ENCODE measurements around the gene PLPP2. TPM values are rescaled to one million over a fixed set of nuclear protein-coding genes. Genes with fewer than 3 reads are reported as not detected.

Gene PLPP2
- total RNA-seq (ENCODE audit: low replicate concordance): 7.6 and 8.6 TPM in 2 replicates
- long read RNA-seq, transcript PLPP2-203 (6 exons, 1,383 nt): major isoform, 10 of 12 reads
- long read RNA-seq, partial matches to known transcripts: 1 of 12 reads
- long read RNA-seq, other reads (novel, unspliced or antisense): 1 of 12 reads

DNA sequence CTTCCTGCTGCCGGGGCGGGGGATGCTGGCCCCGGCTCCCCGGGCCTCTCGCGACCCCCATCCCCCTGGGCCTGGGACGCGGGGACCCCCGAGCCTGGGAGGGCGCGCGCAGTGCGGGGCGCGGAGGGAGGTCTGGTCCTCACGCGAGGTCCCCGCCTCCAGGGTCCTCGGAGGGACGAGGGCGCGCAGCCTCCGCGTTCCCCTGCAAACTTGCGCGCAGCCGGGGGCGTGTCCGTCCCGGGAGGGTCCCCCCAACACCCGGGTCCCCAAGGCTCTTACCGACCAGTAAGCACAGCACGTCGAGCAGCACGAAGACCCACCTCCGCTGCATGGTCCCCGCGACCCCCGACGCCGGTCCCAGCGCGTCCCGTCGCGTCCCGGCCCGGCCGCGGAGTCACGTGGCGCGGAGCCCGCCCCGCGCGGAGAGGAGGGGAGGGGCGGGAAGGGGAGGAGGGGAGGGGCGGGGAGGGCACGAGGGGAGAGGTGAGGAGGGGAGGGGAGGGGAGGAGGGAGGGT is at the start of gene PLPP2:
Gene PLPP2 (minus strand): TSS at position 398 of the 516 bp plus-strand sequence. CDS start 67 bp downstream, at position 331.
- TF ChIP-seq, protein P1, sequence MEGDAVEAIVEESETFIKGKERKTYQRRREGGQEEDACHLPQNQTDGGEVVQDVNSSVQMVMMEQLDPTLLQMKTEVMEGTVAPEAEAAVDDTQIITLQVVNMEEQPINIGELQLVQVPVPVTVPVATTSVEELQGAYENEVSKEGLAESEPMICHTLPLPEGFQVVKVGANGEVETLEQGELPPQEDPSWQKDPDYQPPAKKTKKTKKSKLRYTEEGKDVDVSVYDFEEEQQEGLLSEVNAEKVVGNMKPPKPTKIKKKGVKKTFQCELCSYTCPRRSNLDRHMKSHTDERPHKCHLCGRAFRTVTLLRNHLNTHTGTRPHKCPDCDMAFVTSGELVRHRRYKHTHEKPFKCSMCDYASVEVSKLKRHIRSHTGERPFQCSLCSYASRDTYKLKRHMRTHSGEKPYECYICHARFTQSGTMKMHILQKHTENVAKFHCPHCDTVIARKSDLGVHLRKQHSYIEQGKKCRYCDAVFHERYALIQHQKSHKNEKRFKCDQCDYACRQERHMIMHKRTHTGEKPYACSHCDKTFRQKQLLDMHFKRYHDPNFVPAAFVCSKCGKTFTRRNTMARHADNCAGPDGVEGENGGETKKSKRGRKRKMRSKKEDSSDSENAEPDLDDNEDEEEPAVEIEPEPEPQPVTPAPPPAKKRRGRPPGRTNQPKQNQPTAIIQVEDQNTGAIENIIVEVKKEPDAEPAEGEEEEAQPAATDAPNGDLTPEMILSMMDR (conservative IDR thresholded peaks at IDR 0.05): no peak
- Mint-ChIP-seq H3K9me3 (no peaks in the 10 kb centered on the region), H3K4me1 (ENCODE audit: unreplicated experiment) (peaks cover 20% of the 10 kb centered on the region), H3K4me3 (peak within 1 kb of the TSS; percentile 77), H3K36me3 (no peaks in the 10 kb centered on the region), H3K27ac (peak within 1 kb of the TSS; percentile 87), H3K27me3 (peaks cover 68% of the 10 kb centered on the region)
- no peak for DNase-seq (ENCODE audit: extremely low spot score, unreplicated experiment)

DNA sequence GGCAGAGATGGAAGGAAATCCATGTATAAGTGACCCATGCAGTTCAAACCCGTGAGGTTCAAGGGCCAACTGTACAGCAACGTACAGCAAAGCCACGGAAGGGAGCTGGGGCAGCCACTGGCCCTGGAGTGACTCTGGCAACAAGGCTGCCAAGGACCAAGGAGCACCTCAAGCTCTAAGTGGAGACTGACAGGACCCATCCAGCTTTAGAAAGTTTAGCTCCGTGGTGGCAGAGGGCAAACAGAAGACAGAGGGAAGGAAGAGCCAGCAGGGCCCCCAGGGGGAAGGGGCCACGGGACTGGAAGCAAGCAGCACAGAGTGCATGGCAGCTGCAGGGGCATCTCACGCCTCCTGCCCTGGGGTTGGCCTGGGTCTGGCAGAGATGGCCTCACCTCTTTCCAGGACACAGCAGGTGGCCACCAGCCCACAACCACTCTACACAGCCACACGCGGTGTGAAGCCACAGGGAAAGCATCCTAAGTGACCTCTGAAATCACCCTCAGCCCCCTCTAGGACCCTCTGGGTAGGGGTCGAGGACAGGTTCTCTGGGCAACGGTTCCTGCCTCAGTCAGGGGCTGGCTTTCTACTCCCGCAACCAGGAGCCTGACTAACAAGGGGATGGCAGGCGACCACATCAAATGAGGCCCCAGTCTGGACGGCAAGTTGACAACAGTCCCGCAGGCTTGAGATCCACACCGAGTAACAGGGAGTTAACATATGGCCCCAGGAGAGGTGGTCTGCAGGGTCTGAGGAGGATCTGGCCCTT is 49.6 kb upstream of the PLPP2 start:
- Mint-ChIP-seq H3K27me3 (peaks cover 3% of the 10 kb centered on the region), H3K27ac (no peak overlapping the region), H3K4me1 (ENCODE audit: unreplicated experiment) (peaks cover 39% of the 10 kb centered on the region), H3K36me3 (peaks cover 44% of the 10 kb centered on the region), H3K9me3 (peaks cover 3% of the 10 kb centered on the region), H3K4me3 (peak overlapping the region; percentile 89)
- TF ChIP-seq, protein P1 (conservative IDR thresholded peaks at IDR 0.05): no peak
- DNase-seq (ENCODE audit: extremely low spot score, unreplicated experiment): no peak

DNA sequence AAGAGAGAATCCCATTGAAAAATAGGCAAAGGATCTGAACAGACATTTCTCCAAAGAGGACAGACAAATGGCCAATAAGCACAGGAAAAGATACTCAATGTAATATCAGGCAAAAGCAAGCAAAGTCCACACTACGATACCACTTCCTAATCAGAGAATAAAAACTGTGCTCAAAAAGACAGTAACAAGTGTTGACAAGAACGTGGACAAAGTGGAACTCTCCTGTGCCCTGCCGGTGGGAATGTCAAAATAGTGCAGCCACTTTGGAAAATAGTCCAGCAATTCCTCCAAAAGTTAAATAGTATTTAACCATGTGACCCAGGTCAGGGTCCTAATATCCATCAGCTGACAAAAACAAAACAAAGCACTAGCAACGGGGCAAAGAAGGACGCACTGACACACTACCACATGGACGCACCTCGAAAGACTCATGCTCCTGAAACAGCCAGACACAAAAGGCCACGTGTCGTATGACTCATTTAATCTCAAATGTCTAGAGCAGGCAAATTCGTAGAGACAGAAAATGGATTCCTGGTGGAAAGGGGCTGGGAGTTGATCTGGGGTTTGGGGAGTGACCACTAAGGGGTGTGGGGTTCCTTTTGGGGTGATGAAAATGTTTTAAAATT is 48.2 kb upstream of the PLPP2 start:
- H3K27ac Mint-ChIP-seq: no peak overlapping the region
- H3K4me1 Mint-ChIP-seq (ENCODE audit: unreplicated experiment): peaks cover 40% of the 10 kb centered on the region
- TF ChIP-seq, protein P1 (conservative IDR thresholded peaks at IDR 0.05): no peak
- H3K27me3 Mint-ChIP-seq: no peaks in the 10 kb centered on the region
- H3K4me3 Mint-ChIP-seq: no peak overlapping the region
- no peak for DNase-seq (ENCODE audit: extremely low spot score, unreplicated experiment)
- H3K36me3 Mint-ChIP-seq: peaks cover 44% of the 10 kb centered on the region
- no peaks in the 10 kb centered on the region for H3K9me3 Mint-ChIP-seq

DNA sequence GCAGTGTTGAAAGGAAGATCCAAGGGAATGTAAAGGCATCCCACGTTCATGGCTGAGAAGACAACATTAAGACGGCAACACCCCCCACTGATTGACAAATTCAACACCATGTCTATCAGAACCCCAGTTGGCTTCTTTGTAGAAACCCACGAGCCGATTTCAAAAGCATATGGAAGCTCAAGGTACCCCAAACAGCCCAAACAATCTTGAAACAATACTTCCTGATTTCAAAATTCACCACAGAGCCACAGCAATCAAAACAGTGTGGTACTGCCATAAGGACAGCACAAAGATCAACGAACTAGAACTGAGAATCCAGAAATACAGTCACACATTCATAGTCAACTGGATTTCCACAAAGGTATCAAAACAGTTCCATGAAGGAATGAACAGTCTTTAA is 47.2 kb upstream of the PLPP2 start:
- no peak overlapping the region for H3K4me3 Mint-ChIP-seq

DNA sequence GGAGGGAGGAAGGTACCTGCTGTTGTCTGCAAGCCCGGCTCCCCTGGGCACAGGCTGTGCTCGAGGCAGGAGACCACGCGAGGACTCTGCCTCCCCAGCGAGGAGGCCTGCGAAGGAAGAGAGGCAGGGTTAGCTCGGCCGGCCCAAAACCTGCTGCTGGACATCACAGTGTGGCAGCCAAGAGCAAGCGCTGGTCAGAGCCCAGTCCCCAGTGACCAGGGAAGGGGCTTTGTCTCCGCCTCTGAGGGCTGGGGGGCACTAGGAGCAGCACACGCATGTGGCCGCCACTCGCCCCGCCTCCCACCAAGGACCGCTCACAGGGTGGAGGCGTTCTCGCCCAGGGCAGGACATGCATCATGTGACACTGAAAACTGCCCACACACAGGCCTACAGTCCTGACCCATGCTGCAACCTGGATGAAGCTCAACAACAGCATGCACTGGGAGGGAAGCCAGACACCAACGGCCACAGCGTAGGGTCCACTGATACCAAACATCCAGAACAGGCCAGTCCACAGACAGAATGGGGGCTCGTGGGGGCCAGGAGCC is 44.9 kb upstream of the PLPP2 start:
- Mint-ChIP-seq H3K36me3 (peaks cover 31% of the 10 kb centered on the region), H3K4me1 (ENCODE audit: unreplicated experiment) (peaks cover 16% of the 10 kb centered on the region), H3K27me3 (no peaks in the 10 kb centered on the region), H3K27ac (no peak overlapping the region), H3K9me3 (no peaks in the 10 kb centered on the region), H3K4me3 (no peak overlapping the region)
- DNase-seq (ENCODE audit: extremely low spot score, unreplicated experiment): no peak
- TF ChIP-seq, protein P1 (conservative IDR thresholded peaks at IDR 0.05): no peak

More for the DNA sequence above, 47.2 kb upstream of the PLPP2 start:
- TF ChIP-seq, protein P1 (conservative IDR thresholded peaks at IDR 0.05): no peak
- DNase-seq (ENCODE audit: extremely low spot score, unreplicated experiment): no peak
- no peaks in the 10 kb centered on the region for H3K9me3 Mint-ChIP-seq
- no peaks in the 10 kb centered on the region for H3K27me3 Mint-ChIP-seq
- H3K36me3 Mint-ChIP-seq: peaks cover 40% of the 10 kb centered on the region
- H3K27ac Mint-ChIP-seq: no peak overlapping the region
- H3K4me1 Mint-ChIP-seq (ENCODE audit: unreplicated experiment): peaks cover 35% of the 10 kb centered on the region
